Measurements from ENCODE around the gene ACOX1.

GRCh38 chr17:75910699-75911098 lies 68.3 kb downstream of the ACOX1 start:
- TF ChIP-seq CTCF (IDR thresholded peaks at IDR 0.05; ENCODE audit: low read depth, low read length, missing input control): no peak
- no peak for TF ChIP-seq EGR1 (IDR thresholded peaks at IDR 0.05; ENCODE audit: low read depth in 2 of 2)
- no peak for TF ChIP-seq SP1 (IDR thresholded peaks at IDR 0.05)
- no peak for TF ChIP-seq JUND (IDR thresholded peaks at IDR 0.05)
- no peak for TF ChIP-seq ZBTB33 (IDR thresholded peaks at IDR 0.05)
- no peak for TF ChIP-seq MAX (IDR thresholded peaks at IDR 0.05)
- no peak for TF ChIP-seq TAF1 (conservative IDR thresholded peaks at IDR 0.05)
- no peak for TF ChIP-seq HNF4G (IDR thresholded peaks at IDR 0.05)
